Left cardiac atrium (tissue), 4 donors: ENCODE data around the gene NCS1. TPM values are rescaled to one million over a fixed set of nuclear protein-coding genes. Genes with fewer than 3 reads are reported as not detected.

ENCODE experiments used
- ATAC-seq, 2 donors: fragments of 200-7000 bp; cut with Tn5 transposase; one replicate each; pipeline ENCODE4 v1.9.1; 2020; ENCODE audit warnings: mild to moderate bottlenecking in 2 of 2, moderate library complexity in 2 of 2
- DNase-seq: peaks from one replicate; pipeline ENCODE4 v3.0.0-alpha.2; 2020
- intact Hi-C, 2 donors: fragments of 100-400 bp; cut with DNase I; formaldehyde crosslinking; loops; one replicate each; pipeline versions ENCODE4 v1.14.1 to v1.15.1; 2022 to 2023
- total RNA-seq, 2 donors: library from RNA; stranded (reverse); fragmentation: NEBNext Ultra II Directional; extraction: Animal tissue kit (Norgen Biotek cat#: 25700); gene quantifications; one replicate each; pipeline ENCODE4 v1.2.1, GENCODE V29; 2021
- donor health status: DM: no; HTN: yes; CAD: no.
- donor health status: DM: no; HTN: yes; CAD: no; lungs with severe emphysema.
- donor health status: DM: yes; HTN: yes; CAD: no.
- donor health status: Dilated cardiomyopathy.

The NCS1 gene
- total RNA-seq, 2 donors from 2014 or later = 8.2 to 11.5 TPM

DNA sequence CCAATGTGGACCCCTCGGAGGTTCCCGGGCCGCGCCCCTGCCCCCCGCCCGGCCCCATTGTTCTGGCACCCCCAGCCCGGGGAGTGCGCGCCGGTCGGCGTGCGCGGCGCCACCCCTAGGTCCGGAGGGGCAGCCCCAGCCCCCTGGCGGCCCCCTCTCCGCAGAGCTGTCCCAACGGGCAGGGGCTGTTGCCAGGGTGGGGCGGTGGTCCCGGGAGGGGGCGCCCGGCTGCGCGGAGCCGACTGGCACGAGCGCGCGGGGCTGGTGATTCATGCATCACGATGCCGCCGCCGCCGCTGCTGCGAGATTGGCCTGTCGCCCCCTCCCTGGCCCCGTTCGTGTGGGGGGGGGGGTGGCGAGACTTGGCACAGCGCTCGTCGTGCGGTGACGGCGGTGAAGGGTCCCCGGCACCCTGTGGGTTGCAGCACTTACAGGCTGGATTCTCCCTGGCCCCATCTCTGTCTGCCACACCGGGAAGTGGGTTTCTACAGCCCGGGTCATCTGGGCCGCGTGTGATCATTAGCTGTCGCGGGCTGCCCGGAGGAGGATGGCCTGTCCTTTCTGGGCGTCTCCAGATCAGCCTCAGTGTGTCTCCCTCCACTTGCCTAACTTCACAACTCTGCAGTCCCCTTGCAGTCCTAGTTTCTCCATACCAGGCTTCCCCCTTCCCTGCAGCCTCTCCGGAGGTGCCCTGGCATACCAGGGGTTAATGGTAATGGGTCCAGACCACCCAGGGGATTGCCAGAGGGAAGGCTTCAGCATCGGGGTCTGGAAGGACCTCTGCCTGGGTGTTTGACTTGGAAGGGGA lies 858 bp downstream of the NCS1 start:
- ATAC-seq (peak; percentile 6 to 9), DNase-seq (peak; percentile 55)
- intact Hi-C loops = no loop called here

DNA sequence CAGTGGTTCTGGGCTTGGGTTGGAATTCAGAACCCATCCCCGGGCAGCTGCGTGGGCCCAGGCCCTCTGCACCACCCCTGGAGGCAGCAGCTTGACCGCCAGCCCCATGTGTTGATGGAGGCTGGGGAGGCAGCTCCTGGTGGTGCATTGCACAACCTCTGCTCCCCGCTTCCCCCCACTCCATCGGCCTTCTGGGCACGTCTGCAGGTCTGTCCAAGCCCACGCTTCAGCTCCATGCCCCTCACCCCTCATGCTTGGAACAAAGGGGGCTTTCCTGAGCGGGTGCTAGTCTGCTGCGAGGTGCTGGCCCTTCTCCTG lies 1.4 kb downstream of the NCS1 start:
- intact Hi-C loops = no loop called here
- ATAC-seq (peak in 1 of 2 donors; percentile 8), DNase-seq (no peak)

DNA sequence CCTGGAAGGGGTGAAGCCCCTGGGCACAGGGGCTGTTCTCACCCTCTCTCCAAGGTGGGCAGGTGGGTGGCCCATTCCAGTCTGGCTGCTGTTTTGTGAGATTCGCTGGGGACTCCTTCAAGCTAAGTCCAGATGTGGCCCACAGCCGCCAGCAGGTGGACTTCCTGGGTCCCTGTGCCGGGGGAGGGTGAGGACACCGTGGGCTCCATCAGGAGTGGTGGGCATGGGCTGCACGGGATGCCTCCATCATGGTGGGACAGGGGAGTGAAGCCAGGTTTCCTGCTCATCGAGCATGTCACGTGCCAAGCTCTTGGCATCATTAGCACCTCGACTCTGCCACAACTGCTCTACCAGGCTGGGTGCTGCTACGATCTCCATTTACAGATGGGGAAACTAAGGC lies 1.8 kb downstream of the NCS1 start:
- DNase-seq (no peak), ATAC-seq (no peak)
- intact Hi-C loops = no loop called here

DNA sequence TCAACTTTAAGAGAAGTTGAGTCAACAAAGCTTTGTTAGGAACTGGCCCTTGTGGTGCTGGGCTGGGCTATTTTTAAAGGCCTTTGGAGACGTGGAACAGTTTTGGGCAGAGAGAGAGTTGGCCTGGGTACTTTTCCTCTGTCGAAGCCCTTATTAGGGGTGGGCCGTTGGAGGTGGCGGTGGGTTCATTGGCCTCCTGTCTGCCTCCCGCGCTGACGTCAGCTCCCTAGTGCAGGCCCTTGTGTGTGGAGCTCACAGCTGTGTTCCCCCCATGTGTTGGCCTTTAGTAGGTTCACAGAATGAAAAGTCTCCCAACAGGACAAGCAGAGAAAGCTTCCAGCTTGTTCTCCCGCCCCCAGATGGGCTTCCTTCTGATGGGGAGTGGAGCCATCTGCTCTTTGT lies 2.7 kb downstream of the NCS1 start:
- ATAC-seq (peak; percentile 2 to 28), DNase-seq (no peak)
- intact Hi-C loops = no loop called here

DNA sequence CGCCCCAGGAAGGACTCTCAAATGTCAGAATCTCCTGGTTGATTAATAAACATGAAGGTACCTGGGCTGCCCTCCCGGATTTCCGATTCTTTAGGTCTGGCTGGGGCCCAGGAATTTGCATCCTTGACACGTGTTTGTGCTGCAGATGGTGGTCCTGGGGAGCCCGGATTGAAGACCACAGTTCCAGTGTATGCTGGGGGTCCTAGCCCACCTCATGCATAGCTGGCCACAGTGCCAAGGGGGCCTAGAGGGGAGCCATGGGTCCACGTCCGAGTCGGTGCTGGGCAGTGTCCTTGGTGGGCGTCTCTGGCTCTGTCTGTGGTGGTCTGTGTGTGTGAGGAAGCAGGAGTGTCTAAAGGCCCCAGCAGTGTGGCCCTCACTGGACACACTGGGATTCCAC lies 3.2 kb downstream of the NCS1 start:
- no peak for DNase-seq
- ATAC-seq = no peak
- intact Hi-C loops = no loop called here

DNA sequence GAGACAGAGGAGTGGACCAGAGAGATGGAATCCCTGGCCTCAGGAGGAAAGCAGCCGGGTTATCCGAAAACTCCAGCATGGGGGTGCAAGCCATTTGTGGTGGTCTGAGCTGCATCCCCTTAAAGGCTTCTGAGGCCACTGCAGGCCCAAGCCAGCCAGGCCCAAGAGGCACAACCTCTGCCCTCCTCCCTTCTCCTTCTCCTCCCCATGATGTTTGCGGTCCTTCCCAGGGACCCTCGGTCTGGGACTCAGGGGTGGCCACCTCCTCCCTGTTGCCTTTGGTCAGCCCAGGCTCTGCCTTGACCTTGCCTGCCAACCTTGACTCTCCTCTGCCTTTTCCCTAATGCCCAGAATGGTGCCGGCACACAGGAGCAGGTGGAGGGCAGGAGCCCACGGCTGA lies 4.6 kb downstream of the NCS1 start:
- DNase-seq = no peak
- no peak for ATAC-seq

DNA sequence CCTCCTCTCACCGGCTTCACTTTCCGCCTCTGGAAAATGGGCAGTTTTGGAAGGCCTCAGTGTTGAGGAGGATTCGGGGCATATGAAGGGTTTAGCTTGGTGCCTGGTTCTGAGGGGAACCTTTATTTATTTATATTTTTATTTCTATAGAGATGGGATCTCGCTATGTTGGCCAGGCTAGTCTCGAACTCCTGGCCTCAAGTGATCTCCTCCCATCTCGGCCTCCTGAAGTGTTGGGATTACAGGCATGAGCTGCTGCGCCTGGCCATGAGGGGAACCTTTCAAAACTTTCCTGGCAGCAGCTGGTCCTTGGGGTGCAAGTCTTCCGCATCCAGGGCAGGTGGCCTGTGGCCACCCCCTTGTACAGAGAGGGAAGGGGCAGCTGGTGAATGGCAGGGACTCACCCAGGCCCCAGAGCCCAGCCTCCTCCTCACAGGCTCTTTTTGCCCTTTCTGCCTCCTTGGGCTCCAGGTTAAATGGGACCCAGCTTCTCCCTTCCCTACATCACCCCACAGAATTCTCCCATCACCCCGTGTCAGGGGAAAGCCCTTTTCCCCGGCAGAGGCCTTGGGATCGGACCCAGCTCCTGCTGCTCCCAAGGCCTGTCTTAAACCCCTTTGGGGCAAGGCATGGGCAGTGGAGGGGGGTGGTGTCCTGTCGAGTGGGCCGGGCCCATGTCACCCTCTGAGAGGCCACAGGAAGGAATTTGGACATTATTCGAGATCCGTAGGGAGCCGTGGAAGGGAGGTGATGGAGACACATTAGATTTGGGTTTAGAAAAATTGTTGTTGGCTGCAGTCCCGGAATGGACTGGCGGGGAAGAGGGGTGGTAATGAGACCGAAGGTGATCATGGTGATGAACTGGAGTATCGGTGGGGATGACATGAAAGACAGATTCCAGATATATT lies 5.9 kb downstream of the NCS1 start:
- DNase-seq (no peak), ATAC-seq (no peak)
- intact Hi-C loops = no loop called here

More for the DNA sequence above, 4.6 kb downstream of the NCS1 start:
- intact Hi-C loops = no loop called here

DNA sequence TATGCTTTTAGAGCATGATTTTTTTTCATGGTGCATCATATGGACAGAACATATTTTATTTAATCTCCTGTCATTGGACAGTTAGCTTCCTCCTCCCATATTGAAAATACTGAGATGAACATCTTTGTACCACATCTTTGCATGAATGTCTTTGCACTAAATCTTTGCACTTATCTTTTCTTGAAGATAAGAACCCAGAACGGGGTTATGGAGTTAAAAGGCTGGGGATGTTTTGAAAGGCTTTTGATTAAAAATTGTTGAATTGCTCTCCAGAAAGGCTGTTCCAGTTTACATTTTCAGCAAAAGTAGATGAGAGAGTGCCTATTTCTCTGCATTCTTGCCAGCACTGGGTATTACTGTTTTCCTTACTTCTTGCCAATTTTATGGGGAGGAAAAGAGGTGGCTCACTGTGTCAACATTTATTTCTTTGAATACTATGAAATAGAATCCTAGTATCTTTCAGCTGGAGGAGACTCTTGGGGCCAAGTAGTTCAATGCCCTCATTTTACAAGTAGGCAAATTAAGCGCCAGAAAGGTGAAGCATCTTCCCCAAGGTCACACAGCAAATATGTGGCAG lies 7.2 kb downstream of the NCS1 start:
- no peak for DNase-seq
- intact Hi-C loops = no loop called here
- ATAC-seq = no peak

DNA sequence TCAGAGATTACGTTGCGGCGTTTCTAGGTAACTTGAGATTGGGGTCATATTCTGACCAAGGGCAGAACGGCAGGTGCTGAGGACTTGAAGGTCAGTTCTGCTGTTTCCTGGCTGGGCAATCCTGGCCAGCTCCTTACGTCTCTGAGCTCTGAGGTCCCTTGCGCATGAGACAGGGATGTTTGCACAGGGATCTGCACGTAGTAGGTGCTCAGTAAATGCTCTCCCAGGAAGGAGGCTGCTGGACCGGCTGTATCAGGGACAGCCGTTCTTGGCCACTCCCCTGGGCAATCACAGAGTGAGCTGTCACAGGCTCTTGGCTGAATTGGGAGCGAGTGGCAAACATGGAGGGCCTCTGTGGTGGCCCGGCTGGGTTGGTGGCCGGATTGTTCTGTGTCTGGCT lies 8.3 kb downstream of the NCS1 start:
- intact Hi-C loops = no loop called here
- ATAC-seq = no peak
- no peak for DNase-seq

DNA sequence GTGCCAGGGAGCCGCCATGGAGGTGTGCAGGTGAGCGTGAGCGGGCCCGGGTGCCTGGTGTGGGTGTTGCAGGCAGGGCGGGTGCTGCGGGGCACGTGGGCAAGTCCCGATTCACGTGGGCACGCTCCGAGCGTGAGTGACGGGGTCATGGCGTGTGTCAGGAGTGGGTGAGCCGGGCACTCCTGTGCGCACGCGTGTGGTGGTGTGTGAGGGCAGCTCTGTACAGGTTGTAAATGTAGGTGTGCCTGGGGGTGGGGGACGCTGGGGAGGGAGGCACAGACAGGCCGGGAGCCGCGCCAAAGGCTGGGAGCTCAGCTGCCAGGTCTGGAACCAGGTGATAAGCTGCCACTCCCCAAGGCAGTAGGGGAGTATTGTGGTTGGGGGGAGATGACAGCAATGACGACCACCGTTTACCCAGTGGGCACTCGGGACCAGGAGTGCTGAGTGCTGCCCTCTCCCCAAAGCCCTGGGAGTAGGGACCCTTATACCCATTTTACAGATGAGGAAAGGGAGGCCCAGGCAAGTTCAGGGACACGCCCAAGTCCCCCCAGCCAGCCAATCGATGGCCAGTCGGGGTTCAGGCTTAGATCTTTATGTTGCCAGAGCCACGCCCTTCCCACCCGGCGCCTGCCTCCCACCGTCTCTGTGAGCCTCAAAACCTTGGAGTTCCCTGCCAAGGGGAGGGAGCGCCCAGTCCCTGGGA lies 9.6 kb downstream of the NCS1 start:
- DNase-seq (no peak), ATAC-seq (peak in 1 of 2 donors; percentile 13)
- intact Hi-C loops = no loop called here

DNA sequence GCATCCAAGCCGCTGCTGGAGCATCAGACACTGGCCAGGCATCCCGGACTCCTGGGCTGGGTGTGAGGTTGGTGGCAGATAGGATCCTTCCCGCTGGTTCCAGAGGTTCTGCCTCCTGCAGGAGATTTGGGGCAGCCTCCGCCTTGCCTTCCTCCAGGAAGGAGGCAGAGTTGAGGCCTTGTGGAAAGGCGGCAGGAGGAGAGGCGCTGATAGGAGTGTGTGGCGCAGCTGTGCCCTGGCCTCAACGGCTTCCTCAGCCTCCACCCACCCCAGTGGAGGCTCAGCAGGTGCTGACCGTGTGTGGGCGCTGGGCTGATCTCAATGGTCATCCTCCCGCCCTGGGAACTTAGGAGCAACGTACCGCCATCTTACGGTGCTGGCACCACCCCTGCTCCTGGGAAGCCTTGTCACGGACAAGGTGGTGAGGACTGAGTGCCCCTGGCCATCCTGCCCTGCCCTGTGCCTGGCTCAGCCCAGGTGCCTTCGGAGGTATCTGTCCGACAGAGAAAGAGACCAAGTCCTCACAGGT lies 10.2 kb downstream of the NCS1 start:
- intact Hi-C loops = no loop called here
- DNase-seq (no peak), ATAC-seq (no peak)

DNA sequence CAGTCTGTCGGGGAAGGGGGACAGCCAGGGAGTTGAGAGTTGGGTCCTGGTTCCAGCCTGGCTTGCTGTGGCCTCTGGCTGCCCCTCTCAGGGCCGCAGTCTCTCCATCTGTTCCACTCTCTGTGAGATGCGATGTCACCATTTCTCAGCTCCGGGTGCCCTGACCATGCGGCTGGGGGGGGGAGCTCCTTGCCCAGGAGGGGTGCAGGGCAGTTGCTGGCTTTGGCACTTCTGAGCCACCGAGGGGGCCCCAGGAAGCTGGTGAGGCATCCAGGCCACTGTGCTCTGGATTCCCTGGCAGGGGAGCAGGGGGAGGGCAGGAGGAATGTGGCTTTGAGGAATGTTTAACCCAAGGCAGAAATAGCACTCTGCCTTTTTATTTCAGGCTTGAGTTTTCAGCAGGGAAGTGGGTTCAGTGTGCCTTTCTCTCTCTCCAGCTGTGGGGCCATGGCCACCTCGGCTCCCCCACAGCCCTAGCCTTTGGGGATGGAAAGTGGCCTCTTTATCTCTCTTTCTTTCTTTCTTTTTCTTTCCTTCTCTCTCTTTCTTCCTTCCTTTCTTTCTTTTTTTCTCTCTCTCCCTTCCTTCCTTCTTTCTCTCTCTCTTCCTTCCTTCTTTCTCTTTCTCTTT lies 11.0 kb downstream of the NCS1 start:
- intact Hi-C loops = no loop called here
- ATAC-seq (peak; percentile 15 to 67), DNase-seq (no peak)

DNA sequence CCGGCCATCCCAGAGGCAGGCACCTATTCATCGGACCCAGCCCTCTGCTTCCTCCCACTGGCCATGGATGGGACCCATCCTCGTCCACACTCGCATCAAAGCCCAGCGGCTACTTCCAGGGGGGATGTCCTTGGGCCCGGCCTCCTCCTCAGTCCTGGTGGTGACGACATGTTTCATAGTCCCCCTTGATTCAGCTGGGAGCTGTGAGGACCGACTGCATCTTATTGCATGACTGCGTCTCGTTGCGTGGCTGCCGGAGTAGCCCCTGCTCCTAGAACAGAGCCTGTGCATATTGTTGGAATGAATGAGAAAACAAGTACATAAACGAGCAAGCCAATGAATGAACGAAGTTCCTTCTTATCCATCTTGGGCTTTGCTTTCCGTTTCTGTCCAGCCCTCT lies 12.8 kb downstream of the NCS1 start:
- DNase-seq (no peak), ATAC-seq (no peak)
- intact Hi-C loops = no loop called here

DNA sequence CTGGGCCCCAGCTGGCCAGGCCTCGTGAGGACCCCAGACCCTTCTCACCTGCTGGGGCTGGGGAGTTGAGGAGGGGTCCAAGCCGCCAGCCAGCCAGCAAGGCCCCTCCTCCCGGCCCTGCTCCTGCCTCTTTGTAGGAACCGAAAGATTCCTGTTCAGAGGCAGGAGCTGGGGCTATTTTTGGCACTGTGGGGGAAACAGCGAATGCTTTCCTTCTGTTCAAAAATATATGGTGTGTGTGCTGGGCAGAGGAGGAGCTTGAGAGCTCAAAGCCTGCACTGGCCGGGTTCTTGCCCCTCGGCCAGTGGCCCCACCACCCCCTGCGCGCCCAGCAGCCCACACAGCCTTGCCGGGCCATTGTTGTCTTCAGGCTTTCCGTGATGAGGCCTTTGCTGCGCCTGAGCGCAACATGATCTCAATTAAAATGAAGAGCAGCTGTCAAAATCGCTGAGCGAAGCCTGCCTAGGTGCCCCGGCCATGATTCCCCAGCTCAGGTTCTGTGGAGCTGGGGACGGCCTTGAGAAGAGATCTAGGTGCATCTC lies 13.4 kb downstream of the NCS1 start:
- ATAC-seq (peak in 1 of 2 donors; percentile 14), DNase-seq (no peak)
- intact Hi-C loops = no loop called here

DNA sequence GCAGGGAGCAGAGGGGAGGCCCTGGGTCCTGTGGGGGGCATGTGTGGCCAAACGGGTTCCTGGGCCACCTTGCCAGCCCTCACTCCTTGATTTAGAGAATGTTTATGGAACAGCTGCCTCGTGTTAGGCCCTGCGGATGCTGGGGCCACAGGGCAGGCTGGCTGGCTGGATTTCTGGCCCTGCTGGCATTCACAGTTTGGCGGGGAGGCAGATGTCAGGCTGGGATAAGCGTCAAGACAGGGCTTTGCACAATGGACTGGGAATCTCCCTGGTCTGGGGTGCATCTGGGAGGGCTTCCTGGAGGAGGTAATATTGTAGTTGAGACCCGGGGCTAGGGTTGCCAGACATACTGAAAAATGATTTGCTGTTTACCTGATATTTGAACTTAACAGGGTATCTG lies 13.8 kb downstream of the NCS1 start:
- DNase-seq (no peak), ATAC-seq (no peak)
- intact Hi-C loops = no loop called here

DNA sequence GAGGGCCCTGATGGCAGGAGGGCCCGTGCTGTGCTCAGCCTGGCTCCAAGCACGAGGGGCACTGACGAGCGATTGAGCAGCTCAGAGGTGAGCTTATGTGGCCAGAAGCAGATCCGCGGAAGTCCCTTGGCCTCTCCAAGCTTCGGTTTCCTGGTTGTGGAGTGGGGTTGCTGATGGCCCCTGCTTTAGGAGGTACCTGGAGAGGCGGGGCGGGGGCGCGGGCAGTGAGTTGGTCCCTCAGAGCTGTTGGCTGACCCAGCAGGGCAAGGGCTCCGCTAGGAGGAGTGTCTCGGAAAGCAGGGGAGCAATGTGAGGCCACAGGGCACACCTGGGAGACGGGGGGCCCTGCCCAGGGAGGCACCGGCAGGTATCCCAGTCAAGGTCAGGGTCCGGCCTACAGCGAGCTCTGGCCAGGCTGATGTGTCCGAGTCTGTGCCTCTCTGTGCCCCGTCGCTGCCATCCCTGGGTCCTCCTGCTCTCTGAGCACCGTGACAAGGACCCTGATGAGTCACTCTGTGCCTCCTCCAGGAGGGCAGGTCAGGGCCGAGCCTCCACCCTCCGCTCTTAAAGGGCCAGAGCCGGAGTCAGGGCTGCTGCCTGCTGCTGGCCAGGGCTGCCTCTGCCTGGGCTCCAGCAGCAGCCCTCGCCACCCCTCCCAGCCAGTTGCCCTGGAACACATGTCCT lies 14.8 kb downstream of the NCS1 start:
- intact Hi-C loops = no loop called here
- ATAC-seq (peak; percentile 43 to 84), DNase-seq (peak; percentile 47)

DNA sequence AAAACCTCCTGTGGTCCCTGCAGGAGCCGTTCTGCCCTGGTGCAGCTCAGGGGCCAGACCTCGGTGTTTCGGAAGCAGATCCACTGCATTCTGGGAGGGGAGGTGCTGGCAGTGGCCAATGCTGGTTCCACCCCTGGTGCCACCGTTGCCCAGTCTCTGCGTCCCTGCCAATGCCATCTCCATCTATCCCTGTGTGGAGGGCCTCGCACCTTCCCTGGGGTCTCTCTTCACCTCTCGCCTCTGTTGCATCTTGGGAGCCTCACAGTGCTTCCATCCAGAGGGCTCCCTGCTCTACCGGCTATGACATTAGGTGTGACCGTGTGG lies 15.3 kb downstream of the NCS1 start:
- intact Hi-C loops = no loop called here
- ATAC-seq (no peak), DNase-seq (no peak)

DNA sequence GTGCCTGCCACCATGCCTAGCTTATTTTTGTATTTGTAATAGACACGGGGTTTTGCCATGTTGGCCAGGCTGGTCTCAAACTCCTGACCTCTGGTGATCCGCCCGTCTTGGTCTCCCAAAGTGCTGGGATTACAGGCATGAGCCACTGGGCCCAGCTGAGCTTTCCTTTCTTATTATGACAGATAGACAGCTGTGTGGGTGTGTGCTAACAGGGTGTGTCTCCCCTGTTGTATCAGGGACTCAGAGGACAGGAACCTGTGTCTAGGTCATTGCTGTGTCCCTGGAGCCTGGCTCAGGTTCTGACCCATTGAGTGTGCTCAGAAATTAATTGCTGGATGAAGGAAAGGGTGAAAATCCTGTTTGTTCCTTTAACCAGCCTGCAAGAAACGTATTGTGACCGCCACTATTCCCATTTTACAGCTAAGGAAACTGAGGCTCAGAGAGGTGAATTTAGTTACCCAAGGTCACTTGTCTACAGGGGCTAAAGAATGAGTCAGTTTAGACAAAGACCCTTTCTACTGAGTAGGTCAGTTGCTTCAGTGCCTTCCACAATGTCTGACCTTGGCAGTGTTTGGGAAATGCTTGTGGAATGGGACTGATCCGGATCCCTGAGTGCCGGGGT lies 16.8 kb downstream of the NCS1 start:
- intact Hi-C loops = no loop called here
- ATAC-seq = no peak
- DNase-seq = no peak
